DND-41 (cell line): ENCODE results near the gene NCS1.

ENCODE experiments used
- ATAC-seq: fragments of 200-7000 bp; cut with Tn5 transposase; 3 replicates; pipeline ENCODE4 v1.9.1; 2021; ENCODE audit warnings: low read depth; ENCODE audit not compliant: insufficient read depth
- DNase-seq: peaks from one replicate; pipeline ENCODE4 v3.0.0-alpha.2; 2020
- H2AFZ ChIP-seq: 2 replicates; pipeline ENCODE4 v1.6.0; 2012; ENCODE audit warnings: low read depth, low read length
- H3K27ac ChIP-seq: 2 replicates; pipeline ENCODE4 v1.5.1; 2012; ENCODE audit warnings: low read length, inconsistent platforms
- H3K27me3 ChIP-seq: fragments of 200-600 bp; sonication (generic); 2 replicates; pipeline ENCODE4 v1.6.0; 2012; ENCODE audit warnings: low read length, mild to moderate bottlenecking, inconsistent platforms; ENCODE audit not compliant: insufficient read depth, poor library complexity
- H3K36me3 ChIP-seq: 2 replicates; pipeline ENCODE4 v1.5.1; 2012; ENCODE audit warnings: low read length, inconsistent platforms; ENCODE audit not compliant: insufficient read depth
- H3K4me1 ChIP-seq: 2 replicates; pipeline ENCODE4 v1.5.1; 2012; ENCODE audit warnings: mild to moderate bottlenecking, low read length; ENCODE audit not compliant: insufficient read depth
- H3K4me2 ChIP-seq: 2 replicates; pipeline ENCODE4 v1.6.0; 2012; ENCODE audit warnings: mild to moderate bottlenecking, moderate library complexity, low read length, inconsistent platforms; ENCODE audit not compliant: insufficient read depth
- H3K4me3 ChIP-seq, 2 experiments: fragments of 200-600 bp in 1 of 2; shearing (Covaris generic) in 1 of 2; 2 replicates each; pipeline ENCODE4 v1.5.1; 2012 to 2016; ENCODE audit warnings: inconsistent platforms in 2 of 2, low read length in 2 of 2, mild to moderate bottlenecking in 2 of 2, low read depth in 1 of 2, moderate library complexity in 1 of 2
- H3K79me2 ChIP-seq: 2 replicates; pipeline ENCODE4 v1.6.0; 2012; ENCODE audit warnings: low read length, inconsistent platforms; ENCODE audit not compliant: insufficient read depth
- H3K9ac ChIP-seq: 2 replicates; pipeline ENCODE4 v1.6.0; 2012; ENCODE audit warnings: low read depth, mild to moderate bottlenecking, inconsistent platforms, low read length, moderate library complexity
- H3K9me3 ChIP-seq: 2 replicates; pipeline ENCODE4 v1.5.1; 2012; ENCODE audit warnings: low read length, moderate library complexity, mild to moderate bottlenecking, inconsistent platforms; ENCODE audit not compliant: insufficient read depth, severe bottlenecking
- H4K20me1 ChIP-seq: 2 replicates; pipeline ENCODE4 v1.6.0; 2012; ENCODE audit warnings: low read length; ENCODE audit not compliant: insufficient read depth
- CTCF ChIP-seq: IDR thresholded peaks from 2 replicates; pipeline ENCODE4 v1.5.1; 2012; ENCODE audit warnings: borderline replicate concordance, low read length, moderate library complexity, mild to moderate bottlenecking; ENCODE audit not compliant: poor library complexity, severe bottlenecking; ENCODE audit errors: extremely low read depth
- EZH2 ChIP-seq: IDR thresholded peaks from 3 replicates; pipeline ENCODE4 v1.6.1; 2012; ENCODE audit warnings: borderline replicate concordance, low read depth, mild to moderate bottlenecking, moderate library complexity, low read length, inconsistent platforms; ENCODE audit not compliant: severe bottlenecking

NCS1 gene

GRCh38 chr9:130172161-130172857 lies at the start of gene NCS1:
Gene NCS1, plus strand, starts transcription at chr9:130172404. Its CDS starts 260 bp downstream, at chr9:130172664.
- no peaks in the 10 kb centered on the region for H3K79me2 ChIP-seq
- no peaks in the 10 kb centered on the region for H4K20me1 ChIP-seq
- no peak within 1 kb of the TSS for H3K9ac ChIP-seq
- H3K27me3 ChIP-seq = no peaks in the 10 kb centered on the region
- ATAC-seq (no peak), DNase-seq (no peak)
- no peak within 1 kb of the TSS for H3K27ac ChIP-seq
- TF ChIP-seq EZH2 = no peak
- no peak for TF ChIP-seq CTCF
- H3K4me1 ChIP-seq = no peaks in the 10 kb centered on the region
- no peak within 1 kb of the TSS for H3K4me2 ChIP-seq
- no peak within 1 kb of the TSS for H3K4me3 ChIP-seq
- H2AFZ ChIP-seq = no peak within 1 kb of the TSS
- H3K36me3 ChIP-seq = no peaks in the 10 kb centered on the region
- H3K9me3 ChIP-seq = no peaks in the 10 kb centered on the region

GRCh38 chr9:130122456-130122855 lies 49.7 kb upstream of the NCS1 start:
- peaks cover 32% of the 10 kb centered on the region for H3K36me3 ChIP-seq
- H3K27ac ChIP-seq = no peak overlapping the region
- TF ChIP-seq CTCF (no peak), EZH2 (no peak)
- H3K9ac ChIP-seq = no peak overlapping the region
- H3K27me3 ChIP-seq = no peaks in the 10 kb centered on the region
- no peak overlapping the region for H3K4me3 ChIP-seq
- DNase-seq (no peak), ATAC-seq (no peak)
- no peak overlapping the region for H3K4me2 ChIP-seq
- no peaks in the 10 kb centered on the region for H4K20me1 ChIP-seq
- H2AFZ ChIP-seq = no peak overlapping the region
- H3K4me1 ChIP-seq = peaks cover 11% of the 10 kb centered on the region
- H3K79me2 ChIP-seq = no peaks in the 10 kb centered on the region
- H3K9me3 ChIP-seq = no peaks in the 10 kb centered on the region

- H2AFZ ChIP-seq = no peak overlapping the region
- TF ChIP-seq EZH2 (no peak), CTCF (no peak)
- no peaks in the 10 kb centered on the region for H3K9me3 ChIP-seq
- H3K27ac ChIP-seq = no peak overlapping the region
- no peak overlapping the region for H3K4me3 ChIP-seq
- ATAC-seq = no peak
- H3K9ac ChIP-seq = no peak overlapping the region
- H3K4me2 ChIP-seq = no peak overlapping the region
- no peaks in the 10 kb centered on the region for H3K79me2 ChIP-seq
- no peak for DNase-seq
- H3K4me1 ChIP-seq = peaks cover 29% of the 10 kb centered on the region
- peaks cover 21% of the 10 kb centered on the region for H3K36me3 ChIP-seq
- no peaks in the 10 kb centered on the region for H4K20me1 ChIP-seq
- no peaks in the 10 kb centered on the region for H3K27me3 ChIP-seq
Measured at GRCh38 chr9:130124085-130124860, 47.9 kb upstream of the NCS1 start.
